HepG2 (cell line): ENCODE data around the gene KCTD14. TPM values are rescaled to one million over a fixed set of nuclear protein-coding genes. Genes with fewer than 3 reads are reported as not detected.
A peak's percentile ranks its signal among the peaks of the same experiment; 100 is the strongest.

Experiments
- ASH2L ChIP-seq: fragments of 300-600, 200-600 bp; sonication (generic); IDR thresholded peaks from 2 replicates; pipeline ENCODE4 v1.7.0; 2017; ENCODE audit warnings: low read depth, mild to moderate bottlenecking, moderate library complexity, mixed read lengths, low read length; ENCODE audit not compliant: insufficient read length
- ATF5 ChIP-seq: sonication (generic); formaldehyde crosslinking; IDR thresholded peaks from 2 replicates; pipeline ENCODE4 v1.4.0; 2020; ENCODE audit warnings: mild to moderate bottlenecking, low read depth, missing genetic modification reagents
- BCL3 ChIP-seq: sonication (generic); formaldehyde crosslinking; IDR thresholded peaks from 2 replicates; pipeline ENCODE4 v1.5.1; 2020; ENCODE audit warnings: mild to moderate bottlenecking, missing genetic modification reagents, moderate library complexity
- GZF1 ChIP-seq: sonication (generic); formaldehyde crosslinking; IDR thresholded peaks from 2 replicates; pipeline ENCODE4 v1.5.1; 2020; ENCODE audit warnings: mild to moderate bottlenecking, missing genetic modification reagents
- HDAC2 ChIP-seq: sonication (generic); formaldehyde crosslinking; IDR thresholded peaks from 2 replicates; pipeline ENCODE4 v1.4.0; 2020; ENCODE audit warnings: missing genetic modification reagents
- HOMEZ ChIP-seq: IDR thresholded peaks from 2 replicates; pipeline ENCODE4 v1.6.1; 2016; ENCODE audit warnings: low read depth
- NONO ChIP-seq, 2 experiments: fragments of 450-650 bp in 1 of 2; sonication (generic) in 1 of 2; formaldehyde crosslinking in 1 of 2; IDR thresholded peaks in 1 of 2; conservative IDR thresholded peaks in 1 of 2; 2 replicates each; pipeline versions ENCODE4 v1.6.1 to v1.8.0; 2017 to 2022; ENCODE audit warnings: mild to moderate bottlenecking in 1 of 2, missing genetic modification reagents in 1 of 2, moderate library complexity in 1 of 2
- RARG ChIP-seq: sonication (generic); formaldehyde crosslinking; IDR thresholded peaks from 2 replicates; pipeline ENCODE4 v1.4.0; 2020; ENCODE audit warnings: low read depth, mild to moderate bottlenecking, missing genetic modification reagents
- RCOR2 ChIP-seq: IDR thresholded peaks from 2 replicates; pipeline ENCODE4 v1.6.1; 2016; ENCODE audit warnings: missing biosample characterization, missing genetic modification reagents
- RXRB ChIP-seq: IDR thresholded peaks from 2 replicates; pipeline ENCODE4 v1.6.1; 2016; ENCODE audit warnings: borderline replicate concordance, missing genetic modification reagents, missing compliant biosample characterization
- SAP130 ChIP-seq: IDR thresholded peaks from 2 replicates; pipeline ENCODE4 v1.6.1; 2016; ENCODE audit warnings: low read depth
- SNAPC2 ChIP-seq: sonication (generic); formaldehyde crosslinking; IDR thresholded peaks from 2 replicates; pipeline ENCODE4 v1.8.1; 2022; ENCODE audit warnings: mild to moderate bottlenecking, missing genetic modification reagents
- TARDBP ChIP-seq: sonication (generic); formaldehyde crosslinking; IDR thresholded peaks from 2 replicates; pipeline ENCODE4 v1.8.0; 2022; ENCODE audit warnings: mild to moderate bottlenecking, missing genetic modification reagents
- THAP11 ChIP-seq: IDR thresholded peaks from 2 replicates; pipeline ENCODE4 v1.6.1; 2016; ENCODE audit warnings: missing biosample characterization, missing genetic modification reagents
- ZBTB34 ChIP-seq: sonication (generic); formaldehyde crosslinking; IDR thresholded peaks from 2 replicates; pipeline ENCODE4 v1.8.0; 2022; ENCODE audit warnings: mild to moderate bottlenecking, missing genetic modification reagents
- ZNF276 ChIP-seq: sonication (generic); formaldehyde crosslinking; IDR thresholded peaks from 2 replicates; pipeline ENCODE4 v1.4.0; 2020; ENCODE audit warnings: mild to moderate bottlenecking, low read depth, missing genetic modification reagents
- ZNF432 ChIP-seq: sonication (generic); formaldehyde crosslinking; IDR thresholded peaks from 2 replicates; pipeline ENCODE4 v1.5.0; 2020; ENCODE audit warnings: missing genetic modification reagents, mild to moderate bottlenecking, borderline replicate concordance
- polyA plus RNA-seq, 8 experiments: library from polyadenylated mRNA; depleted of rRNA in 3 of 8; stranded (reverse) in 7 of 8; unstranded in 1 of 8; fragments of >200 nt; fragmentation: Illumina TruSeq in 4 of 8; extraction: Trizol in 4 of 8; gene quantifications; 2 replicates each; pipeline versions ENCODE4 v1.2.1 to v1.2.3, GENCODE V29; 2011 to 2016; ENCODE audit warnings: low read depth in 4 of 8, missing spikeins in 1 of 8, mixed read lengths in 1 of 8; ENCODE audit not compliant: insufficient read depth in 1 of 8
- total RNA-seq, 5 experiments: library from RNA; depleted of rRNA; stranded (reverse); fragments of >200 nt; fragmentation: Illumina TruSeq; extraction: Trizol; gene quantifications; 2 replicates each; pipeline ENCODE4 v1.2.3, GENCODE V29; 2016; ENCODE audit warnings: low read depth in 1 of 5
- TF ChIP-seq, protein P1 (sequence below): sonication (generic); formaldehyde crosslinking; conservative IDR thresholded peaks from 2 replicates; pipeline ENCODE4 v1.4.0; 2020; ENCODE audit warnings: mild to moderate bottlenecking, missing genetic modification reagents, moderate library complexity

KCTD14 gene
- total and polyA plus RNA-seq, 2 of the 13 experiments (the other 11 are each of a cell fraction or from before 2014, with no cell fraction given): 10.3 to 15.6 TPM

- TF ChIP-seq BCL3 (peak; percentile 62; the same call in 1 of the 2 replicates), TARDBP (peak; percentile 82), HDAC2 (CRISPR knock-in tag) (peak; percentile 63; the same call in 1 of the 2 replicates), ZBTB34 (CRISPR knock-in tag) (0 out of 2 replicates have a peak, but pooled peaks have one; percentile 58), SAP130 (CRISPR knock-in tag) (peak; percentile 78), GZF1 (CRISPR knock-in tag) (peak; percentile 82), SNAPC2 (CRISPR knock-in tag) (no peak), RARG (no peak), NONO (IDR thresholded peaks at IDR 0.05) (no peak), NONO (CRISPR knock-in tag; conservative IDR thresholded peaks at IDR 0.05) (peak; percentile 57; the same call in 1 of the 2 replicates), ASH2L (peak; percentile 51), HOMEZ (CRISPR knock-in tag) (peak; percentile 15; the same call in 1 of the 2 replicates), ATF5 (CRISPR knock-in tag) (no peak), RXRB (CRISPR knock-in tag) (peak; percentile 54; the same call in 1 of the 2 replicates), THAP11 (peak; percentile 69; the same call in 1 of the 2 replicates), ZNF432 (no peak), ZNF276 (CRISPR knock-in tag) (0 out of 2 replicates have a peak, but pooled peaks have one; percentile 89), RCOR2 (peak; percentile 52; the same call in 1 of the 2 replicates)
- TF ChIP-seq, protein P1, sequence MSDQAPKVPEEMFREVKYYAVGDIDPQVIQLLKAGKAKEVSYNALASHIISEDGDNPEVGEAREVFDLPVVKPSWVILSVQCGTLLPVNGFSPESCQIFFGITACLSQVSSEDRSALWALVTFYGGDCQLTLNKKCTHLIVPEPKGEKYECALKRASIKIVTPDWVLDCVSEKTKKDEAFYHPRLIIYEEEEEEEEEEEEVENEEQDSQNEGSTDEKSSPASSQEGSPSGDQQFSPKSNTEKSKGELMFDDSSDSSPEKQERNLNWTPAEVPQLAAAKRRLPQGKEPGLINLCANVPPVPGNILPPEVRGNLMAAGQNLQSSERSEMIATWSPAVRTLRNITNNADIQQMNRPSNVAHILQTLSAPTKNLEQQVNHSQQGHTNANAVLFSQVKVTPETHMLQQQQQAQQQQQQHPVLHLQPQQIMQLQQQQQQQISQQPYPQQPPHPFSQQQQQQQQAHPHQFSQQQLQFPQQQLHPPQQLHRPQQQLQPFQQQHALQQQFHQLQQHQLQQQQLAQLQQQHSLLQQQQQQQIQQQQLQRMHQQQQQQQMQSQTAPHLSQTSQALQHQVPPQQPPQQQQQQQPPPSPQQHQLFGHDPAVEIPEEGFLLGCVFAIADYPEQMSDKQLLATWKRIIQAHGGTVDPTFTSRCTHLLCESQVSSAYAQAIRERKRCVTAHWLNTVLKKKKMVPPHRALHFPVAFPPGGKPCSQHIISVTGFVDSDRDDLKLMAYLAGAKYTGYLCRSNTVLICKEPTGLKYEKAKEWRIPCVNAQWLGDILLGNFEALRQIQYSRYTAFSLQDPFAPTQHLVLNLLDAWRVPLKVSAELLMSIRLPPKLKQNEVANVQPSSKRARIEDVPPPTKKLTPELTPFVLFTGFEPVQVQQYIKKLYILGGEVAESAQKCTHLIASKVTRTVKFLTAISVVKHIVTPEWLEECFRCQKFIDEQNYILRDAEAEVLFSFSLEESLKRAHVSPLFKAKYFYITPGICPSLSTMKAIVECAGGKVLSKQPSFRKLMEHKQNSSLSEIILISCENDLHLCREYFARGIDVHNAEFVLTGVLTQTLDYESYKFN (CRISPR knock-in tag): peak; percentile 60; the same call in 1 of the 2 replicates
These were observed 22.9 kb upstream of the KCTD14 start (continued) for GRCh38 chr11:78045851-78046485.
